HL-60/S4 (cell line): ENCODE data around the gene LGALSL.

ENCODE experiments used
- in situ Hi-C: fragments of 300-500 bp; cut with MboI; formaldehyde crosslinking; loops from 2 replicates; pipeline ENCODE4 v1.14.3; 2022; ENCODE audit warnings: low sequenced_read_pairs

The LGALSL gene

DNA sequence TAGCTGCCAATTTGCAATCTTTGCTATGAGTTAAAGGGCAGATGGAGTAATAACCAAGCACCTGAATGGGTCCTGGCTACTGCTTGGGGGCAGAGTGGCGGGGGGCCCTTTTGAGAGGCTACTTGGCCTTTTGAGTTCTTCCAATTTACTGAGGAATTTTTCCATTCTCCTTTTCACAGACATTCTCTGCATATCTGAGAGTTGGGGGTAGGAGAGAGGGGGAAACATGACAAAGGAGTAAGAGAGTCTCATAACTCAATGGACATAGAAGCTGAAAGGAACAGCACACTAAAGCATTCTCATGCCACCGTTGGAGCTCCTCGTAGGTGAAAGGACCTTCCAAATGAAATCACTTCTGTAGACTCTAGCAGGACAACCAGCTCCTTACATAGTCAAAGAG lies 16.1 kb downstream of the LGALSL start:
- in situ Hi-C loops, result no loop called here

GRCh38 chr2:64470766-64471295 lies 16.9 kb downstream of the LGALSL start:
- in situ Hi-C loops, result no loop called here

DNA sequence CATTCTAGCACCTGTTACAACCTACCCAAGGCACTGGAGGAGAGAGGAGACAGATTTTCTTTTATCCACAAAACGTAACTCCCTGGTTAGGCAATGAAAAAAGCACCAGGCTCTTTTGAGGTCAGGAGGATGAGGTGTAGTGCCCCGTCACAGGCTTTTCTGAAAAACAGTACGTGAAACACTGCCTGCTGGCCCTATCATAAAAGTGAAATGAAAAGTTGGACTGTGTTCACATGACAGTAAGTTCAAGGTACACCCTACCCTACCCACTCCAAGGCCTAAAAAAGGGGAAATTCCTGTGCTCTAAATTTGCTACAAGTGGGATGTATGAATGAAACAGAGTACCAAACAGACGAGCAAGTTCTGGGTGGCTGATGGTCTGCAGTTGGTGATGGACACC lies 17.6 kb downstream of the LGALSL start:
- in situ Hi-C loops, result no loop called here

DNA sequence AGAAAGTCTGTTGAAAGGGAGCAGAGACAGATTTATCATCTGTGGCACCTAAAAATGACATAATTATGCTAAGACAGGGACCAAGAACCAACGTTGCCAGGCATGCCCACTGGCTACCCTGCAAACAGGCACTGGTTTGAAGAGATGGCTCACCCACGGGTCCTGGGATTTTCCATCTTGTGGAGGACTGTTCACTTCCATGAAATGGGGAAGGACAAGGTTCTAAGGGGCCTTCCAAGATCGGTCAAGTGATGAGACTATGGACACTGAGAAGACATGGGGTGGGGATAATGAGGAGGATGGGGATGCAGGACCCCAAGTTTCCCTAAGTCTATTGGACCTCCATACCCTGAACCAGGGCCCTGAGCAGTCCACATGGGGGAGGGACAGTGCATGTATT lies 18.9 kb downstream of the LGALSL start:
- in situ Hi-C loops, result no loop called here

DNA sequence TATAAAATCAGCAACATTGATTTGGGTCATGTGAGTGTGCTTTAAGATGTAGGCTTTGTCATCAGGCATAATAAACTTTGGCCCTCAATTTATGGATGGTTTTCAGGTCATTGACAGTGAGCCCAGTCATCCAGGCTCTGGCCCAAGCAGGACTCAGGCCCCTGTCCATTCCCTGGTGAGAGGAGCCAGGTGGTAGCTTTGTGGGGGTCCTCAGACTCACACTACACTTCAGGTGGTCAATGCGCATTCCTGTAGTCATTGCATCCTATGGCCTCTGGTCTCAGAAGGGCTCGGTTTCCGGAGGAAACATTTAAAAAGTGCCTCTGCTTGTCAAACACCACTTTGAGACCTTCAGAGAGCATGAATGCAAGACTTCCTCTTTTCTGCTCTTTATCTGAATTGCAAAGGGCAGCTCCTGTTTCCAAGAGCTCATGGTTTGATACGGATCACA lies 20.2 kb downstream of the LGALSL start:
- in situ Hi-C loops, result no loop called here

DNA sequence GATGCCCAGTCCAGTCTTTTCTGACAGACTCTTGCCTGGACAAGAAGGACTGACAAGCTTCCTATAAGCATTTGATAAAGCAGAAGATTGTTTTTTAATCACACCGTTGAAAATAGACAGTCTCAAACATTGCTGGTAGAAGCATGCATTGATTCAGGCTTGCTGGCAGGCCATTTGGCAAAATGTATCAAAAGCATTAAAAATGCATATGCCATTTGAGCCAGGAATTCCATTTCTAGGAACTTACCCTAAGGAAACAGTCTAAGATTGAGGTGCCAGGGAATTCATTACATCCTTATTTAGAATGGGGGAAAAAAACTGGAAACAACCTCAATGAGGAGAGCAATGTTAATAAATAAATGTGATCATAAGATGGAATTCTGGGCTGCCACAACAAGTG lies 20.7 kb downstream of the LGALSL start:
- in situ Hi-C loops, result no loop called here

GRCh38 chr2:64477037-64477436 lies 23.1 kb downstream of the LGALSL start:
- in situ Hi-C loops, result no loop called here

DNA sequence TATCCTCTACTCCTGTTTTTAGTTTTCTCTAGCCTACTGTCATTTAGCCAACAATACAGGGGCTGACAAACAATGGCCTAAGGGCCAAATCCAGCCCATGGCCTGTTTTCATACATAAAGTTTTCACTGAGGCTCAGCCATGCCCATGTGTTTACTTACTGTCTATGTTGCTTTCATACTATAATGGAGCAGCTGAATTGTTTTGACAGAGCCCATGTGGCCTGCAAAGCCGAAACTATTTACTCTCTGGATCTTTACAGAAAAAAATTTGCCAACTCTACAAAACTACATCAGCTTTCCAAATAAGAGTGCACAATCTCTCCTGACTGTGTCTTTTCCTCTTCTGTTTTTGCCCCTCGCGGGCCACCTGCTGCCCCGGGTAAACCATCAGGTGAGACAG lies 24.0 kb downstream of the LGALSL start:
- in situ Hi-C loops, result no loop called here

DNA sequence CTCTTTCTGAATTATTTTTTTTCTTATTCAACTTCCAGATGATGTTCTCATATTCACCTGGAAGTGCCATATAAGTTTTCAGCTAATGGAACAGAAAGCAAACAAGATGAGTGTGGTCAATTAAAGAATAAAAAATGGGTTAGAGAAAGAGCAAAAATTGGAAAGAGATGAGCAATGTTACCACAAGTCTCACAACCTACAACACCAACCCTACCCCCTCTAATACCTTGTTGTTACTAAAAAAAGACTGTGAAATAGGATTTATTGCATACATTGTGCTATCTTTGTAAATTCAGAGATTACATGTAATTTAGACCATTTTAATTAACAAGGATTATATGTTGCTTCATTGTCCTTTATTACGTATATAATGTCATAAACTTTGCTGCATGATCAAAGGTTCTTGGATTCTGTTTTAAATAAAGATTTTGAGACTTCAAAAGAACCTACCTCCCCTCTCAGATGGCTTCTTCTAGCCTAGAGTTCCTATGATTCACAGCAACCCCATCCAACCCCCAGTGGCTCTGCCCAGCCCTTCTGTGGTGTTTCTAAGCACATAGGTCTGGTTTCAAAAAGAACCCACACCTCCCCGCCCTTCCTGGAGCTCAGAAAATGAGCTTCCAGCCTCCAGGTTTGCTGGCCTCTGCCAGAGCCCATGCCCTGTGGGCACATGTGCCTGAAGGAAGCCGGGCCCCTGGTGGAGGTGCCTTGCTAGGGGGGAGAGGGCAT lies 24.7 kb downstream of the LGALSL start:
- in situ Hi-C loops, result no loop called here

DNA sequence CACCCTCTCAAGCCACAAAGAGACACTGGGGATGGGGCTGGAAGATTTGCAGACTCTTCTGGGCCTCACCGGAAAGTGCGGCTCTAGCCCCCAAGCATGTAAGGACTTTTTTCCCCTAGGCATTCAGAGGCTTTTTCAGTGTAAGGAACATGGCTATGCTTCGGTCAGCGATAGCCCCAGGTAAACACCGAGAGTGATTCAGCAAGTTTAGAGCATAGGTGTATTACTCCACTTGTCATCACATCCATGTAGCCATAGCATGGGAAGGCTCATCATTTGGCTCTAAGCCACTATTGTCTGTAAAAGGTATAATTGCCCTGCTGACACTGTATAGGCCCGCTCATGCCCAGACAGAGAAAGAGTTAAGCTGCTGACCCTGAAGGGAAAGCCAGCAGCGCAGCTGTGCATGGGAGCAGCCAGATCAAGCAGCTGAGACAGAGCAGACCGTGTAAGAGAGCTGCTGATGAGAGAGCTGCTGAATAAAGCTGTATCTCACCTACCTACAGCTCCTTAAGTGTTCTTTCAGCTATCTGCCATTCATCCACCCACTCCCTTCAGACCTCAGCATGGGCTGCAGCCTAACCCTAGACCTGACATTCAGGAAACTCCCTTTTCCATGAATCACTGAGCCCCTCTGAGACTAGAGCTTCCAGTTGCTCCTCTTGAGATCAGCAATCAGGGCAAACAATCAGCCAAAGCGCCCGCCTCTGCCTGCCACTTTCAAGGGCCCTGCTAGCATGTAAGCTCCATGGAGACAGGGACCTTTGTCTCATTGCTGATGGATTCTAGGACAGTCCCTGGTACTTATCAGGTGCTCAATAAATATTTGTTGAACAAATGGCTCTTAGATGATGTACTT lies 25.5 kb downstream of the LGALSL start:
- in situ Hi-C loops, result loop anchor here (10.0 kb wide), 1 partner anchor 145 kb away; no protein-coding TSS in a partner anchor

- in situ Hi-C loops, result loop anchor here (10.0 kb wide), 1 partner anchor 147 kb away; no protein-coding TSS in a partner anchor
Observed at GRCh38 chr2:64481665-64482064, 27.7 kb downstream of the LGALSL start.

DNA sequence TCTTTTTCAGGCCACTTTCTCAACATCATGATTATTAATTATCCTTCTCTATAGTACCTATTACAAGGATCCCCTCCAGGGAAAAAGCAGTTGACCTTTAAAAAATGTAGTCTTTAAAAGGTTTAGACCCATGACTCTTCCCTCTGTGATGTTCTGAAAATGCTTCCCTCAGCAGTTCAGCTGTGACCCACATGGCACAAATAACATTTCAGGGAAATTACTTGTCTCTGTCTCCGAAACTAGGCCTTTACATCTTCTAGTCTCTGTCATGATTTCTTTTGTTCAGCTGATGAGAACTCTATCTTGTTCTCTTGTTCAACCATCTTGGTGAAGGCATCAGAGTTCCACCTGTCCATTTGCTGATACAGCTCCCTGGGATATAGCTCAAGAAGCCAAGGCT lies 28.3 kb downstream of the LGALSL start:
- in situ Hi-C loops, result loop anchor here (10.0 kb wide), 1 partner anchor 147 kb away; no protein-coding TSS in a partner anchor

DNA sequence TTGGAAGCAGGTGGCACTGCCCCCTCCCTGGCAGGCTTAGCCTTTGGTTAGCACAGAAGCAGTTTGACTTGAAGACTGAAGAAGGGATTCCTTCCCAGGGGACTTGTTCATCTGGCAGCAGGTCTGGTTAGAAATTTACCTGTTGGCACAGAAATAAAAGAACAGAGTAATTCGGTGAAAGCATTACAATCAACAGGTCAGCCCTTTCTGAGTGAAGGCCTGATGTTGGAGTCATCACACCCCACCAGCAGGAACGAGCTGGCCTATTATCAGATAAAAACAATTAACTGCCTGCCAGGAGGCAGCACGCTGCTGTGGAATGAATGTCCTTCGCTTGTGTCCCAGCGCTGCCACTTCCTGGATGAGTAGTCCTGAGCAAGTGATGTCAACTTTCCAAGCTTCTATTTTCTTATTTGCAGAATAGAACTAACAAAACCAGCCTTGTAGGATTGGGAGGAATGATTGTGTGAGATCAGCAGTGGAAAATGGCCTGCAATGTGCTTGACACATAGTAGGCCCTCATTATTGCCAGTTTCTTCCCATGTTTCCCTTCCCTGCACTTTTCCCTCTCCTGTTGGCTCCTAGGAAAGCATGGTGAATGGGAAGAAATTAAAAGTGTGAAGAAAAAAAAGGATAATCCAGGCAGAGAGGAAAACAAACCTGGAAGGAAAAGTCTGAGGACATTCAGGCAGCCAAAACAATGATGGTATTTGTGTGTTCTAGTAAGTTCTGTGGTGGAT lies 29.0 kb downstream of the LGALSL start:
- in situ Hi-C loops, result loop anchor here (10.0 kb wide), 1 partner anchor 148 kb away; no protein-coding TSS in a partner anchor

DNA sequence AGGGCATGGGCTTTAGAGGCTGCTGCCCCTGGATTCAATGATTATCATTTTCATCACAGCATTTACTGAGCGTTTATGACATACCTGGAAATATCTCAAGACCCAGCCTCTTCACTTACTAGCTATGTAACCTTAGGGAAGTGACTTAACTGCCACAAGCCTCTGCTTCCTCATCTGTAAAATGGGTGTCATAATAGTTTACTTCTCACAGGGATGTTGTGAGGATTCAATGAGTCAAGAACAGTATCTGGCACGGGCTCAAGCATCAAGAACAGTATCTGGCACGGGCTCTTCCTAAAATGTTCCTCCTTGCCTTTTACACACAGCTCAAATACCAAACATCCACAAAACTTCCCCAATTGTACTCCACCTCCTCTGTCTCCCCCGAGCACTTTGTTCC lies 31.4 kb downstream of the LGALSL start:
- in situ Hi-C loops, result loop anchor here (10.0 kb wide), 1 partner anchor 151 kb away; no protein-coding TSS in a partner anchor

DNA sequence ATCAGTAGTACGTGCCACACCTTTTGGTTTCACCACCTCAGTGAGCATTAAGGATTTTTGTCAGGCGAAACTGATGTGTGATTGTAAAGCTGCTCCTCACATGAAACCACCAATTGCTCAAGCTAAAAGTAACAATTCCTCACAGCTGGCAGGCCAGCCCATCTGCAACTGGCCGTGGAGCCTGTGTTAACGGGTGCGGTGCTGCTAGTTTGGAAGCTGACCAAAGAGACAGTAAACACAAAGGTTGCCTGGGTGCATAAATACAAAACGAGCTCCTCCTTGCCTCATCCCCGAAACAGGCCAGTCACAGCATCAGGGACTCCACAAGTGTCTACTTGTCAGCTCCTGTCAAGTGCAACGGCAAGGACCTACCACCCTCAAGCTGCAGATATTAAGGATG lies 32.0 kb downstream of the LGALSL start:
- in situ Hi-C loops, result loop anchor here (10.0 kb wide), 1 partner anchor 151 kb away; no protein-coding TSS in a partner anchor

GRCh38 chr2:64487256-64488049 lies 33.5 kb downstream of the LGALSL start:
- in situ Hi-C loops, result loop anchor here (10.0 kb wide), 1 partner anchor 153 kb away; no protein-coding TSS in a partner anchor

DNA sequence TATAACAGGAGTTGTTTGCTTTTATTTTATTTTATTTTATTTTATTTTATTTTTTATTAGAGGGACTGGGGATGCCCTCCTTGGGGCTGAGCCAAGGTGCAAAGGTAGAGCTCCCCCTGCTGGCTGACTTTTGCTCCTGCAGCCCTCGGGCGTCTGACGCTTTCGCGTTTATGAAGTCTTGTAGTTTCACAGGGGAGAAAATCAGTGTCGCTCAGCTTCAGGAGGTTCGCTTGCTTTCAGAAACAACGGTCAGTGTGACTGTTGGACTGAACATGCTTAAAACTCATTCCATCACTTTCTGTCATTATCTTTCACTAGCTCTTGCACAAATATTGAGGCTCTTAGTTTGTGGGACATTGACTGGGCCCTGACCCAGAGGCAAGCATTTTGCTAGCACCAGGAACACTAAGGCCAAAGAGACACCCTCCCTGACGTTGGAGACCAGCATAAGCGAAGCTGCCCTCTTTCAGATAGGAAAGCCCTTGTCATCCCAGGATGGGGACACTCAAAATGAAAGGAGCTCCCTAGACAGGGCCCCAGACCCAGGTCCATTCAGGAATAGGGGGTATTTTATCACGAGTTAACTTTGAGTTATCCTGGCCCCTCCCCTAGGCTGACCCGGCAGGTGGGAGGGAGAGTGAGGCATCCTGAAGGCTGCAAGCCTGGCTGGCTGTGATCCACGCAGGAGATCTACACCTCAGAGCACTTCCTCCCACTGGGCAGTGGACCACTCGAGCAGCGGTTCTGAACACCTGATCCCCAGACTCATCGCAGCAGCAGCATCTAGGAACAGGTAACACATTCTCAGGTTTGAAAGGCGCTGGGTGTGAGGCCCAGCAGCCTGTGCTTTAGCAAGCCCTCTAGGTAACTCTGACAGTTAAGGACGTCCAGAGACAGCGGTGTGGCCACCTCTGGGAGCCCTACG lies 34.4 kb downstream of the LGALSL start:
- in situ Hi-C loops, result loop anchor here (10.0 kb wide), 1 partner anchor 154 kb away; no protein-coding TSS in a partner anchor

- in situ Hi-C loops, result loop anchor here (10.0 kb wide), 1 partner anchor 154 kb away; no protein-coding TSS in a partner anchor
Observed at GRCh38 chr2:64489081-64489751, 35.3 kb downstream of the LGALSL start.
